ENCODE data around the gene C2orf49.

DNA sequence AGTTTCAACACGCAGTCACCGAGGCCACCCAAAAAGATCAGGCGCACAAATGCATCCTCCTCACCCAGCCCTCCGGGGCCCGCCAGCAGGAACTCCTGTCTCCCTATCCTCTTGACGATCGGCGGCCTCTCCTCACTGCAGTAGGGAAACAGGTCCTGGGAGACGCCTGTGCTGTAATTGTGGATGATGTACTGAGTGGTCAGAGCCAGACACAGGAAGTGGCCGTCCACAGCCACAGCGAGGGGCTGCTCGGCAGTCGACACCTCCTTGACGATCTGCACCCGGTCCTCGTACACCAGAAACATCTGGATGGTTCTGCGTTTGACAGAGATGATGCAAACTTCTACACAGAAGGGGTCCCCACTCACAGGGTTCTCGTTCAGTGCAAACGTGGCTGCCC is 29.8 kb upstream of the C2orf49 start:
- TF ChIP-seq, protein P1, sequence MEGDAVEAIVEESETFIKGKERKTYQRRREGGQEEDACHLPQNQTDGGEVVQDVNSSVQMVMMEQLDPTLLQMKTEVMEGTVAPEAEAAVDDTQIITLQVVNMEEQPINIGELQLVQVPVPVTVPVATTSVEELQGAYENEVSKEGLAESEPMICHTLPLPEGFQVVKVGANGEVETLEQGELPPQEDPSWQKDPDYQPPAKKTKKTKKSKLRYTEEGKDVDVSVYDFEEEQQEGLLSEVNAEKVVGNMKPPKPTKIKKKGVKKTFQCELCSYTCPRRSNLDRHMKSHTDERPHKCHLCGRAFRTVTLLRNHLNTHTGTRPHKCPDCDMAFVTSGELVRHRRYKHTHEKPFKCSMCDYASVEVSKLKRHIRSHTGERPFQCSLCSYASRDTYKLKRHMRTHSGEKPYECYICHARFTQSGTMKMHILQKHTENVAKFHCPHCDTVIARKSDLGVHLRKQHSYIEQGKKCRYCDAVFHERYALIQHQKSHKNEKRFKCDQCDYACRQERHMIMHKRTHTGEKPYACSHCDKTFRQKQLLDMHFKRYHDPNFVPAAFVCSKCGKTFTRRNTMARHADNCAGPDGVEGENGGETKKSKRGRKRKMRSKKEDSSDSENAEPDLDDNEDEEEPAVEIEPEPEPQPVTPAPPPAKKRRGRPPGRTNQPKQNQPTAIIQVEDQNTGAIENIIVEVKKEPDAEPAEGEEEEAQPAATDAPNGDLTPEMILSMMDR (conservative IDR thresholded peaks at IDR 0.05 in 1 of 2, IDR thresholded peaks at IDR 0.05 in 1 of 2; ENCODE audit: extremely low read depth in 1 of 2, insufficient read depth in 1 of 2, low read depth in 1 of 2, low read length in 2 of 2) = no peak
- no peak for TF ChIP-seq EZH2 (IDR thresholded peaks at IDR 0.05; ENCODE audit: borderline replicate concordance, low read length)
